ENCODE data around the gene EXOC4.
"Not testable (repeated sequence)": the region's sequence is repeated elsewhere in the genome, so short reads cannot be mapped to it uniquely, and the experiment has no call there.

The EXOC4 gene

DNA sequence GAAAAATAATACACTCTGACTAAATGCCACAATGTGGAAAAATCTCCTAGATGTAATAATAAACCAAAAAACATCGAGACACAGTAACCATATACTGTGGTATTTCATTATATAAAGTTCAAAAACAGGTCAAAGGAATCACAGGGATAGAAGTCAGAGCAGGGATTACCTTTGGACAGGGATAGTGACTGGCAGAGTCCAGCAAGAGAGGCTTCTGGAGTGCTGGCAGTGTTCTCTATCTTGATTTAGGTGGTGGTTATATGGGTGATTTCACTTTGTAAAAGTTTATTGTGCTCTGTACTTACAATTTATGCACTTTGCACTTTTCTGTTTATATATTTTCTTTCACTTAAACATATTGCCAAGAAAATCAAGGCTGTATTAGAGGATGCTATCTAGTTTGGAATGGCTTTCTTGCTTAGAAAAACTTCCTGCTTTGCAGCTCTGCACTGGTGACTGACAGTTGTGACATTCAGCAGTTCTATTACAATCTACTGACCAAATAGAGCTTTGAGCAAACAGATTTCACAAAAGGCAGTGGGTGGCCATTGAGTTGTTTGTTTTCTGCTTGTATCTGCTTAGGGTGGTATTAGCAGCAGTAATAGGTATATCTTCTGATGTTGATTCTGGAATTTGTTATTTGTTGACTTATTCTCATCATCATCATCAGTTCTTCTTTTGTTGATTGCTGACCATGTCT, 610.6 kb downstream of the EXOC4 start:
- DNase-seq (ENCODE audit: low read depth in 2 of 2), result no peak

DNA sequence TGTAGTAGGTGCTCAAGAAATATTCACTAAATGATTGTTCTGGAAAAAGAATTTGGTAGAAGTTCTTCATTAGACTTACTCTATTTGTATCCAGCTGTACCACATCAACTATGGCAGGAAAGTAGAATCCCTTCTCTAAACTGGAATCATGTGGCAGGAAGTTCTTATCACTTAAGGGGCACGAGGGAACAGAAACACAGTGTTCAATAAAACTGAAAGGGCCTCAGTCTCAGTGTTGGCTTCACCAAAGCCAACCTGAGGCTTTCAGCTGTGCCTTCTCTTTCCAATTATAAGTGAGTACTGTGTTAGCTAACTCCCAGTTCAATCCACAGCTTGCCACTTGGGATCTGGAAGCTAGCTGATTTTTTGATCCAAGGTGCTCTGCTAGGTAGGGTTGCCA, 616.7 kb downstream of the EXOC4 start:
- DNase-seq (ENCODE audit: low read depth in 2 of 2), result no peak

DNA sequence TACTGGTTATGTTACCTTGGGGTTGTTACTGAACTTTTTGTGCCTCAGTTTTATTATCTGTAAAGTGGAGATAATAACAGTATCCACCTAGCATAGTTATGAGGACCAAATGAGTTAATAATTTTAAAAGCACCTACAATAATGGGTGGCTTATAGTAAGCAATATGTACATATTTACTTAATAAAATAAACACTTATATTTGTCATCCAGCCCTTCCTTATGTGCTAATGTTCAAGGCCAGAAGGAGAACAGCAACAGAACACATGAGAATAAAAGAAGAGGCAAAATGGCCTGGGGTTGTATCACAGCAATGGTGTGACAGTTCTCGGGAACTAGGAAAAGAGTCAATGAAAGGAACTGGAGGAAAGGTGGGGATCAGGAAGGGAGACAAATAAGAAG, 618.9 kb downstream of the EXOC4 start:
- no peak for DNase-seq (ENCODE audit: low read depth in 2 of 2)

DNA sequence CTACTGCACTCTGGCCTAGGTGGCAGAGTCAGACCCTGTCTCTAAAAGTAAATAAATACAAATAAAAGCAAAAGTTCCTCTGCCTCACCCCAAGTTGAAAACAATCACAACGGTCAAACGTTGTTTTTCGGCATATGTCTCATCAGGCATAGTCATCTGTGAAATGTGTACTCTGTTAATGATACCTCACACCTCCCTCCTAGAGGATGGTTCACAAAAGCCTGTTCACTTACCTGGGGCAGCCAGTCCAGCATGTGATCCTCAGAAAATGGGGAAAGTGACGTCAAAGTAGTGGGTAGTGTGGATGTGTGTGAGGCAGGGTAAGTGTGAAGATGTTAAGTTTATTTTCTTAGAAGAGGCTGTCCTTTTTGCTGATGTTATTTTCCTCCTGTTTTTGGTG, 620.3 kb downstream of the EXOC4 start:
- no peak for DNase-seq (ENCODE audit: low read depth in 2 of 2)

DNA sequence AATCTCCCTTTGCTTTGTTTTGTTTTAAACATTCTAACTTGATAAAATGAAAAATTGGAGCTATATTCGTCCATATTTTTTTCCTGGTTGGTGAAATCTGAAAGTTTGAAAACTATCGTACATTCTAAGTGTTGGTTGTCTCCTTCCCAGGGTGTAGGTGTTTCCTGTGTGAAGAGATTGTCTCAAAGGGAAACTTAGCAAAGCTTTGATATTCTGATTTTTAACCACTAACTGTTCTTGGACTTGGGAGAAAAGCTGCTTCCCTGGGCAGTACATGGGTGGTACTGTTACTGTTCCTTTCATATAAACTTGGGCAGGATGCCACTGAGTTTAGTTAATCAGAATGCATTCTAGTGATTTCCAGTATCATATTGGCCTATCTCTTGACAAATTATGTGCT, 620.8 kb downstream of the EXOC4 start:
- no peak for DNase-seq (ENCODE audit: low read depth in 2 of 2)

DNA sequence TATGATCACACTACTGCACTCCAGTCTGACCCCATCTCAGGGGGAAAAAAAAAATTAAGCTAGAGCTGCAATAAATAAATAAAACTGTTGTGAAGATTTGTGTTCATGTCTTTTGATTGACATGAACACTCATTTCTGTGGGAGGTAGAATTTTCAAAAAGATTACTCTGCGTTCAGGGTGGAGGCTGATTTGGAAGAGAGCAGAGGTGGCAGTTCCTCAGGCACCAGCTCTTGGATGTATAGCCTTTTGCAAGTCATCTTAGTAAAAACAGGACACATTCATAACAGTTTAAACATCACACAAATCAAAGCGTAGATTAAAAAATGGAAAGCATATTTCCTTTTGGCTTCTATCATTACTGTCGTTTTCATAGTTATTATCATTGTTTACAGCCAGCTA, 630.7 kb downstream of the EXOC4 start:
- DNase-seq (ENCODE audit: low read depth in 2 of 2), result no peak

DNA sequence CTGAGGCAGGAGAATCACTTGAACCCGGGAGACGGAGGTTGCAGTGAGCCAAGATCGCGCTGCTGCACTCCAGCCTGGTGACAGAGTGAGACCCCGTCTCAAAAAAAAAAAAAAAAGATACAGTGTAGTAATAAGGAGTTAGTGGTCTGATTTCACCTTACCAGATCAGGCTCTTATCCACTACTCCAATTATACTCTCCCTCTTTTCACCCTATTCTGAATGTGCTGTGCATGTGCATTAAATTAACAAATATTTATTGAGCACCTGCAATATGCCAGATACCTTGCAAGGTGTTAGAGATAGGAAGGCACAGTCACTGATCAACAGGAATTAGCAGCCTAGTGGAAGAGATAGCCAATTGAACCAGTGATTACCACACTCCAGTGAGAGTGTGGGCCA, 632.3 kb downstream of the EXOC4 start:
- DNase-seq (ENCODE audit: low read depth in 2 of 2), result no peak

DNA sequence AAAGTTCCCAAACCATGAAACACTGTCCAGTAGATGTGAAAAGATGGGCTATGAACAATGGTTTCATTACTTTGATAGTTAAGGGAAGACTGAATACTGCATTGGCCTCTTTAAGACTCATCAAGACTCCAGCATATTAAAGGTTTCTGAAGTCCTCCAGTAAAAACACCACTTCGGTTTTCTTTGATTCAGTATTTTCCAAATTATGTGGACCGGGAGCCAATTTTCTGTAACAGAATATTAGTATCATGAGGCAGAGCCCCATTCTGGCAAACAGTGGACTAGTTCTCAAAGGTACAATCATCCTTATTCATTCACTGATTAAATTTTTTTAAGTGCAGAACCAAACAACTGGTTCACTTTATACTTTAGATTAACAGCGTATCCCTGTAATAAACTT, 633.2 kb downstream of the EXOC4 start:
- no peak for DNase-seq (ENCODE audit: low read depth in 2 of 2)

DNA sequence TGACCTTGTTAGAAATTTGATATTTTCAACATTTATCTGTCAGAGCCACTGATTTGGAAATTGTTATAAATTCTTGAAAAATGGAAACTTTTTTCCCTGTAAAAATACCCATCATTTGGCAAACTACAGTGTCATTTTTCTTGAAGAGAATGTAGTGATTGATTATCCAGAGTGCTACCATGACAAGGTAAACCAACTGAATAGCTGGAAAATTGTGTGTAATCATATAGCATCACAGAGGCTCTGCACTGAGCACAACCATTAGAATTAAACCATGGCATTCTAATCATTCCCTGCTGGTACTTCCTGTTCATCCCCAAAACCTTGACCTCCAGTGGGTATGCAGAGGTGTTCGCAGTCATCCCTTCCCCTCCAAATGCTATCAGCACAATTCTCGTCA, 633.9 kb downstream of the EXOC4 start:
- no peak for DNase-seq (ENCODE audit: low read depth in 2 of 2)

DNA sequence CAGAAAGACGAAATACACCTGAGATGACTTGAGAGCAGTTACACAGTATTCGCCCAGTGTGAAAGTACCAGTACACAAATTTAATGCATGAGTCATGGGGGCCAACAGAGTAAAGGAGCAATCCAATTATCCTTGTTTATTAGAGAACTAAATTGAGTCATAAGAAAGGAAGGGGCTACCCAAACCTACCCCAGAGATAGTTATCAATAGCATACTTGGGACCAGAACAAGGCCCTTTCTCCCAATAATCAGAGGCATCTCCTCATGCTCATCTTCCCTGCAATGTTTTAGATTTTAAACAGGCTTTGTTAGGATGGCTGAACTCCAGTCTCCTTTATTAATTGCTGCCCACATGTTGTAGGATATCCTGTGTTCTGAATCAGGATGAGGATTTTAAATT, 634.6 kb downstream of the EXOC4 start:
- no peak for DNase-seq (ENCODE audit: low read depth in 2 of 2)

DNA sequence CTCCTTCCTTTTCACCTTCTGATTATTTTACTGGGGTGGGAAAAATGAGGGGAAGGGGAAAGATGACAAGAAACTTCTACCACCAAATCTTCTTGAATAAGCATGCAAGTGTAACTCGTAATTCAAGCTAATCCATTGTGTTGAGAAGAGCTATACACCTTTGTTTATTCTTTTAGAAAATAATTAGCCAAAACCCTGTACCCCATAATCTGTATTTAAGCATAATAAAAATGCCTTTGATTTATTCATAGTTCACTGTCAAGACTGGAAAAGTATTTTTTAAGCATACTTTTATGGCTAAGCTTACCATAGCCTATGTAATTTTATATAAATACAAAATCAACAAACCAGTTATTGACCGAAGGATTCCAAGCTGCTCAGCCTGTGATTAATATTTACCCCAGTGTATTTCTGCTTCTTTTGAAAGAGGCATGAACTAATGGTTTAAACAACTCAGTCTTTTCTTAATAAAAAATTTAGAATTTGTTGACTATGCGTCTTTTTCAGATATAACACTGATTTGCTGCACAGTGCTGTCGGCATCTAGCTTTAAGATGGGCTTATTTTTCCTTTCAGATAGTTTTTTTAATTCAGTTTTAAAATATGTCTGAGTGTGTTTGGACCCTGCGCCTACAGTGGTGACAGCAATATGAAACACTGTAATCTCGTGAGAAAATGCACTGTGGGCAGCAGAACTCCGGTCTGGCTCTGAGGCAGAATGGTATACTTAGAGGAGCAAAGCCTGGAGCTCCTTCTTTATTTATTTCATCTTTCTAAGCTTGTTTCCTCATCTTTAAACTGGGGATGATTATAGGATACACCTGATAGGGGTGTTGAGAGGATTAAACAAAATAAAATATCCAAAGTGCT, 635.4 kb downstream of the EXOC4 start:
- DNase-seq (ENCODE audit: low read depth in 2 of 2), result no peak

DNA sequence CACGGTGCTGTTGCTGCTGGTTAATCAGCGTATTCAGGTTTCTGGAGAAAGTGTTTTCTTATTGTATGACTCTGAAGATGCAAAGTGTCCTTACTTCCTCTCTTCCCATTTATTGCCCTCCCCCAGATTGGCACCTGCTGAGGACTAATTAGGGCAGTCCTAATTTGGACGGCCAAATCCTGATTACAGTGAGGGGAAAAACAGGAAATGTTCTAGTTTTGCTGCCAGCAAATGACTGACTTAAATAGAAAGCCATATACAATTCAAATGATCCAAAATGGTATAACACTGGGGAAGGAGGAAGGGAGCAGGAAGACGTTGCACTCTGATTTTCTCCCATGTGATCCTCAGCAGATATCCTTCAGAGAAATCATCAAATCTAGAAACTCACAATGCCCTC, 651.9 kb downstream of the EXOC4 start:
- no peak for DNase-seq (ENCODE audit: low read depth in 2 of 2)

DNA sequence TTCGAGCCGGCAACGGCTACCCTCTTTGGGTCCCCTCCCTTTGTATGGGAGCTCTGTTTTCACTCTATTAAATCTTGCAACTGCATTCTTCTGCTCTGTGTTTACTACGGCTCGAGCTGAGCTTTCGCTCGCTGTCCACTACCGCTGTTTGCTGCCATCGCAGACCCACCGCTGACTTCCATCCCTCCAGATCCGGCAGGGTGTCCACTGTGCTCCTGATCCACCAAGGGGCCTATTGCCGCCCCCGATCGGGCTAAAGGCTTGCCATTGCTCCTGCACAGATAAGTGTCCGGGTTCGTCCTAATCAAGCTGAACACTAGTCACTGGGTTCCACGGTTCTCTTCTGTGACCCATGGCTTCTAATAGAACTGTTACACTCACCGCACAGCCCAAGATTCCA, 653.7 kb downstream of the EXOC4 start:
- DNase-seq (ENCODE audit: low read depth in 2 of 2), result not testable (repeated sequence)

DNA sequence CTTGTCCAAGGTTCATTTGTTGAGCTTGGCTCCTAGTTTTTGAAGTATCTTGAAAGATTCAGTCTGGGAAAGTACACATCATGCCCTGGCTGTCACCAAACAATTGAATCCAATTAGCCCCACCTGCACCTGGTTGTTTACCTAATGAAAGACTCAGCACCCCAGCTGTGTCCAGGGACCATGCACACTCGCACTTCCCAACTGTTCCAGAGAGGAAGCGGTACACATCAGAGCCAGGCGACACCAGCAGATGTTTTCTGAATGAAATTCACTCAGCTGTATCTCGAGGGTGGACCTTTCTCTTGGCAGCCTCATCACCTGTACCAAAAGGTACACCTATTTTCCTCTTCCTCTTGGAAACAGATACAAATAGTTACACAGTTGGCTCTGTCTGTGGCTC, 657.9 kb downstream of the EXOC4 start:
- no peak for DNase-seq (ENCODE audit: low read depth in 2 of 2)

DNA sequence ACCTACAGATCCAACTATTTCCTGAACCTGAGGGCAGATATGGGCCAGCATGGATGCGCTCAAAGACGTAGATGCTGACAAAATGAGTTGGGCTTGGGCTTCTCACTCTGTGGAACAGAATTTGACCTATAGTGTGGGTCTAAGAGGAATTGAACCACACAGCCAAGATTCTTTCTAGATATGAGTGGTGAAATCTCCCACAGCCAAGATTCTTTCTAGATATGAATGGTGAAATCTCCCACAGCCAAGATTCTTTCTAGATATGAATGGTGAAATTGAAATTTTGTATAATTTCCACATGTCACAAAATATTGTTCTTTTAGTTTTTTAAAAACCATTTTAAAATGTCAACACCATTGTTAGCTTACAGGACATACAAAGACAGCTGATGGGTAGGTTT, 658.8 kb downstream of the EXOC4 start:
- DNase-seq (ENCODE audit: low read depth in 2 of 2), result no peak

DNA sequence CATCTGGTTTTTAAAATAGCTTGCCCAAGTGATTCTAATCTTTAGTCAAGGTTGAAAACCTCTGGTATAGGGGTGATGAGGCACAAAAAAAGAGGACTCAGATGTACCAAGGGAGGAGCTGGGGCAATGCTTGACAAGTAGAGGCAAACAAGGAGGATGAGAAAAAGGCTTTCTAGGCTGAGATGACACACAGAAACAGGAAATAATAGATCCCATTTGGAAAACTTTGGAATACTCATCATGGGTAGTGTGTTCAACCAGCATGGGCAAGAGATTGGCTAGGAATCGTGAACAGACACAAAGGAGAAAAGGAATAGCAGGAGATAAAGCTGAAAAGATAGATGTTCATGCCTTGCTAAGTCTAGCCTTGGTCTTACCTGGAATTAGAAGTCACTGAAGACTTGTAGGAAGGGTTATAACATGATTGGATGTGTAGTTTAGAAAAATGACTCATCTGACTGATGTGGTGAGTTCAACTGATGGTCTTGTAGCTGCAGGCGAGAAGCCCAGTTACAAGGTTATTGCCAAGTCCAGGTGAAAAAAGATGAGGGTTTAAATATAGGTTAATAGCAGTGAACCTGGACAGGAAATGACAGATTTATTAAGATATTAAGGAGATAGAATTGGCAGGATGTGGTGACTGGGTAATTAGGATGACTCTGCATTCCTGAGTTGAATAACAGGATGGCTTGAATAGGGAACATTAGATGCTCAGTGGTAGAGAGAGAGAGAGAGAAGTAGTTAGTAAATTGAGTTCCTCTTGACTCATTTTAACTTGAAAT, 660.2 kb downstream of the EXOC4 start:
- no peak for DNase-seq (ENCODE audit: low read depth in 2 of 2)

DNA sequence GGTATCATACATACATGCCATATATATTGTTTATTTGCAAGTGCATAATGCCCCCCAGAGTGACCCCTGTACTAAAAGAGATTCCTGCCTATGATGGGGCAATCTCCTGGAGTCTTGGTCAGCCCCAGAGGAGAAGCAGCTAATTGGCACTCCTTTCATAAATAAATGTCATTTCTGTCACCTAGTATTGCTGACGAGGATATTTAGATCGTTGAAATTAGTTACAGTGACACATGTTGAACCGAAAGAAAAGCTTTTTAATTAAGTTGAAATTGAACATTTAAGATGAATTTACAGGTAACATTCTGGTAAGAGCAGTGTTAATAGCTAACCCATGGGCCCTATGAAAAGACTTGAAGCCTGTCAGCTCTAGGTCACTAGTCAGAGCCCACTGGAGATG, 663.7 kb downstream of the EXOC4 start:
- no peak for DNase-seq (ENCODE audit: low read depth in 2 of 2)

DNA sequence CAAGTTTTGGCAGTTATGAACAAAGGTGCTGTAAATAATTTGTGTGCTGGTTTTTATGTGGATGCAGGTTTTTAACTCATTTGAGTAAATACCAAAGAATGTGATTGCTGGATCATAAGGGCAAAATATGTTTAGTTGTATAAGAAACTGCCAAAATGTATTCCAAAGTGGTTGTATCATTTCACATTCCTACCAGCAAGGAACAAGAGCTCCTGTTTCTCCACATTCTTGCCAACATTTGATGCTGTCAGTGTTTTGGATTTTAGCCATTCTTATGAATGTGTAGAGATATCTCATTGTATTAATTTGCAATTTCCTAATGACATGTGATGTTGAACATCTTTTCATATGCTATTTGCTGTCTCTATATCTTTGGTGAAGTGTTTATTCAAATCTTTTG, 666.9 kb downstream of the EXOC4 start:
- no peak for DNase-seq (ENCODE audit: low read depth in 2 of 2)

DNA sequence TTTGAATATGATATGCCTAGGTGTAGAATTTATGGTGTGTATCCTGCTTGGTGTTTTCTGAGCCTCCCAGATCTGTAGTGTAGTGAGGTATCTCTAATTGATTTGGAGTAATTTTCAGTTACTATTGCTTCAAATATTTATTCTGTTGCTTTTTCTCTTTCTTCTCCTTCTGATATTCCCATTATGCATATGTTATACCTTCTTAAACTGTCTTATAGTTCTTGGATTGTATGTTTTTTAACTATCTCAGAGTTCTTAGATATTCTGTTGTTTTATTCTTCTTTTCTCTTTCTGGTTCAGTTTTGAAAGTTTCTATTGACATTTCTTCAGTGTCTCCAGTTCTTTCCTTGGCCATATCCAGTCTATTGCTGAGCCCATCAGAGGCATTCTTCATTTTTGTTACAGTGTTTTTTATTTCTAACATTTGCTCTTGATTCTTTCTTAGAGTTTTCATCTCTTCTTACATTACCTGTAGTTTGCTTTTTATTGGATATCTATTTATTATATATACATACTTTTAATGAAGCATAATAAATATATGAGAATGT, 668.8 kb downstream of the EXOC4 start:
- DNase-seq (ENCODE audit: low read depth in 2 of 2), result no peak

DNA sequence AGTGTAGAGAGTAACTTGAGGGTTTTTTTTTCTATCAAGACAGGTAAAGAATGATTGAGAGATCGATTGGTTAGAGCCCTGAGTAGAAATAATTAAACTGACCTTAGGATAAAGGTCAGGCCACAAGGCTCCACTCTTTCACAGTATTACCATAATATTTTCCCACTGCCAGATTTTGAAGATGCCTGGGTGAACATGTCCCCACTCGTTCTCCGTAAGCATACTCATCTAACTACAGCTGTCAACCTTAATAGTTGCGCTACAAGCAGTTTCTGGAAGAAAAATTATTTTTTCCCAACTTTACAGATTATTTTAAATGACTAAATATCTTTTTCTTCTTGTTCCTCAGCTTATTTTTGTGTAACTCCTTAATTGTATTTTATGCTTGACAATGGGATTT, 671.1 kb downstream of the EXOC4 start:
- DNase-seq (ENCODE audit: low read depth in 2 of 2), result no peak

DNA sequence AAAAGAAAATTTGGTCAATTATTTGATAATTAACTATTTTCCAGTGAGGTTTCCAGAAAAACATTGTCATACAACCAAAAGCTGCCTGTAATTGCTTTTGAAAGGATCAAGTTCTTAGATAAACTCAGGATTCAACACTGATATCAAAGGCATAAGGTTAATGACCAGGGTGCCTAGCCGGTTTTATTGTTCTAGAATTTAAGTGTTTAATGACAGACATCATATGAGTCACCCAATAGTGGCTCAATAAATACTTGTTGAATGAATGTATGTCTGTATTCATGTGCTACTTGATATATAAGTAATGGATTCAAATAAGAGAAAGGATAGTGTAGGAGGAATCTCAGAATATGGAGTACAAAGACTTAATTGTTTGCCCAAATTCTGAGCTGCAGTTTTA, 678.2 kb downstream of the EXOC4 start:
- no peak for DNase-seq (ENCODE audit: low read depth in 2 of 2)

DNA sequence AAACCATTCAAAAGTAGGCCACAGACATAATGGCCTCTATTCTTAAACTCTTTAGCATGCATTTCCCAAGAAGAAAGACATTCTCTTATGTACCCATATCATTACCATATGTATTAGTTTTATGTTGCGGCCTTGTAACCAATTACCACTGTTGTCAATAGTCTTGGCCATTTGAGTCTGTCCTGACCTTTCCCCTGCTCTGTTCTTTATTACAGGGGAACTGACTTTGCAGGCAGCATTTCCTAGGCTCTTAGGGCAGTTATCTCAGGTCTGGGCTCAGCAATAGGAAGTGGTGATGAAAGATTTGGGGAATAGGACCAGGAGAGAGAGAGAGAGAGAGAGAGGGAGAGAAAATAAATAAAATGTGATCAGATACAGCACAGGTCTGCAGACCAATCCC, 679.7 kb downstream of the EXOC4 start:
- DNase-seq (ENCODE audit: low read depth in 2 of 2), result no peak
